HepG2 (cell line): ENCODE results near the gene STMN3. TPM values are rescaled to one million over a fixed set of nuclear protein-coding genes. Genes with fewer than 3 reads are reported as not detected.

ENCODE experiments used
- ARID3A ChIP-seq: IDR thresholded peaks from 2 replicates; pipeline ENCODE4 v1.6.1; 2012; ENCODE audit warnings: low read depth, low read length, improper control_type of control experiment
- DRAP1 ChIP-seq: IDR thresholded peaks from 2 replicates; pipeline ENCODE4 v1.6.1; 2016; ENCODE audit warnings: missing genetic modification reagents, missing compliant biosample characterization
- ELK4 ChIP-seq: sonication (generic); formaldehyde crosslinking; IDR thresholded peaks from 2 replicates; pipeline ENCODE4 v1.9.0; 2021; ENCODE audit warnings: missing genetic modification reagents, borderline replicate concordance
- EZH2 ChIP-seq: conservative IDR thresholded peaks from 2 replicates; pipeline ENCODE4 v1.6.1; 2012; ENCODE audit warnings: mild to moderate bottlenecking, low read depth, low read length, moderate library complexity
- FOXA3 ChIP-seq: IDR thresholded peaks from 2 replicates; pipeline ENCODE4 v1.6.1; 2016; ENCODE audit warnings: missing genetic modification reagents, missing compliant biosample characterization
- GABPB1 ChIP-seq: IDR thresholded peaks from 2 replicates; pipeline ENCODE4 v1.6.1; 2016; ENCODE audit warnings: mild to moderate bottlenecking, missing genetic modification reagents, moderate library complexity, missing compliant biosample characterization
- MTA3 ChIP-seq: sonication (generic); formaldehyde crosslinking; IDR thresholded peaks from 2 replicates; pipeline ENCODE4 v1.4.0; 2020; ENCODE audit warnings: missing genetic modification reagents
- RXRA ChIP-seq: sonication (generic); formaldehyde crosslinking; IDR thresholded peaks from 2 replicates; pipeline ENCODE4 v1.5.1; 2020; ENCODE audit warnings: missing genetic modification reagents
- SSRP1 ChIP-seq: IDR thresholded peaks from 2 replicates; pipeline ENCODE4 v1.6.1; 2016; ENCODE audit warnings: control low read depth
- THAP8 ChIP-seq: sonication (generic); formaldehyde crosslinking; IDR thresholded peaks from 2 replicates; pipeline ENCODE4 v1.5.1; 2020; ENCODE audit warnings: missing genetic modification reagents, mild to moderate bottlenecking, borderline replicate concordance
- YEATS4 ChIP-seq: sonication (generic); formaldehyde crosslinking; IDR thresholded peaks from 2 replicates; pipeline ENCODE4 v1.4.0; 2020; ENCODE audit warnings: missing genetic modification reagents, borderline replicate concordance
- ZBTB1 ChIP-seq: sonication (generic); formaldehyde crosslinking; IDR thresholded peaks from 2 replicates; pipeline ENCODE4 v1.4.0; 2020; ENCODE audit warnings: missing genetic modification reagents, borderline replicate concordance
- ZBTB21 ChIP-seq: sonication (generic); formaldehyde crosslinking; IDR thresholded peaks from 2 replicates; pipeline ENCODE4 v1.4.0; 2020; ENCODE audit warnings: missing genetic modification reagents
- ZBTB46 ChIP-seq: sonication (generic); formaldehyde crosslinking; IDR thresholded peaks from 2 replicates; pipeline ENCODE4 v1.4.0; 2020; ENCODE audit warnings: mild to moderate bottlenecking, missing genetic modification reagents, borderline replicate concordance
- ZNF574 ChIP-seq: sonication (generic); formaldehyde crosslinking; IDR thresholded peaks from 2 replicates; pipeline ENCODE4 v1.4.0; 2020; ENCODE audit warnings: missing genetic modification reagents
- ZNF747 ChIP-seq: sonication (generic); formaldehyde crosslinking; IDR thresholded peaks from 2 replicates; pipeline ENCODE4 v1.8.1; 2023; ENCODE audit warnings: missing genetic modification reagents, mild to moderate bottlenecking, borderline replicate concordance
- ZNF768 ChIP-seq: sonication (generic); formaldehyde crosslinking; IDR thresholded peaks from 2 replicates; pipeline ENCODE4 v1.4.0; 2020; ENCODE audit warnings: missing genetic modification reagents
- ZSCAN29 ChIP-seq: sonication (generic); formaldehyde crosslinking; conservative IDR thresholded peaks from 2 replicates; pipeline ENCODE4 v1.4.0; 2020; ENCODE audit warnings: mild to moderate bottlenecking, missing genetic modification reagents
- polyA plus RNA-seq, 8 experiments: library from polyadenylated mRNA; depleted of rRNA in 3 of 8; stranded (reverse) in 7 of 8; unstranded in 1 of 8; fragments of >200 nt; fragmentation: Illumina TruSeq in 4 of 8; extraction: Trizol in 4 of 8; gene quantifications; 2 replicates each; pipeline versions ENCODE4 v1.2.1 to v1.2.3, GENCODE V29; 2011 to 2016; ENCODE audit warnings: low read depth in 4 of 8, missing spikeins in 1 of 8, mixed read lengths in 1 of 8; ENCODE audit not compliant: insufficient read depth in 1 of 8
- total RNA-seq, 5 experiments: library from RNA; depleted of rRNA; stranded (reverse); fragments of >200 nt; fragmentation: Illumina TruSeq; extraction: Trizol; gene quantifications; 2 replicates each; pipeline ENCODE4 v1.2.3, GENCODE V29; 2016; ENCODE audit warnings: low read depth in 1 of 5

STMN3 gene
- total and polyA plus RNA-seq, 2 of the 13 experiments (the other 11 are each of a cell fraction or from before 2014, with no cell fraction given), result 21.0 to 48.3 TPM

- TF ChIP-seq ZNF574 (0 out of 2 replicates have a peak, but pooled peaks have one; percentile 5), ZNF768 (peak; percentile 10; the same call in 1 of the 2 replicates), GABPB1 (CRISPR knock-in tag) (no peak), ARID3A (no peak), ZSCAN29 (CRISPR knock-in tag) (no peak), FOXA3 (CRISPR knock-in tag) (no peak), ZBTB21 (CRISPR knock-in tag) (no peak), ZBTB46 (CRISPR knock-in tag) (no peak), DRAP1 (CRISPR knock-in tag) (no peak), ZNF747 (no peak), YEATS4 (CRISPR knock-in tag) (no peak), SSRP1 (no peak), EZH2 (no peak), ZBTB1 (CRISPR knock-in tag) (no peak), ELK4 (CRISPR knock-in tag) (no peak), THAP8 (CRISPR knock-in tag) (no peak), MTA3 (CRISPR knock-in tag) (no peak), RXRA (0 out of 2 replicates have a peak, but pooled peaks have one; percentile 7)
Observed at GRCh38 chr20:63701329-63702035, 48.3 kb upstream of the STMN3 start (continued).
